ENCODE data around the gene RBMY1A1.
"Not testable (repeated sequence)": the region's sequence is repeated elsewhere in the genome, so short reads cannot be mapped to it uniquely, and the experiment has no call there.

Gene RBMY1A1

DNA sequence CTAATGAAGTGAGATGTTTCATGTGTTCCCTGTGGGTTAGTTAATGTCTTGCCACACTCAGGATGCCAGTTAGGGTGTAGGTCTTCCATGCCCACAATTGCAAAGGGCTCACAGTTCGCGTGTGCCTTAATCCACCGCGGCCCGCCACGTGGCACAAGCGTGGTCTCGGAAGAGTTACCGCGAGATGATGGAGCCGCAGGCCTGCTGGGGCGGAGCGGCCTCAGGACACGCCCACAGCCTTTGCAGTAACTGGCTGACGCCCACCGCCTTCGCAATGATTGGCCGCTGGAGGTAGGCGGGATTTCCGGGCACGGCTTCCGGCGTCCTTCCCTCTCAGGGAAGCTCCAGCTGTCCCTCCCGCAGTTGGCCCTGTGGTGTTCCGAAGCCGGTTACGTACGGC lies at the start of gene RBMY1A1:
Gene RBMY1A1 (plus strand): TSS at position 301 of the 400 bp plus-strand sequence. CDS start 2,013 bp downstream, outside the sequence.
- FAIRE-seq; DNase-seq (ENCODE audit: insufficient read length, low spot score): not testable (repeated sequence)

DNA sequence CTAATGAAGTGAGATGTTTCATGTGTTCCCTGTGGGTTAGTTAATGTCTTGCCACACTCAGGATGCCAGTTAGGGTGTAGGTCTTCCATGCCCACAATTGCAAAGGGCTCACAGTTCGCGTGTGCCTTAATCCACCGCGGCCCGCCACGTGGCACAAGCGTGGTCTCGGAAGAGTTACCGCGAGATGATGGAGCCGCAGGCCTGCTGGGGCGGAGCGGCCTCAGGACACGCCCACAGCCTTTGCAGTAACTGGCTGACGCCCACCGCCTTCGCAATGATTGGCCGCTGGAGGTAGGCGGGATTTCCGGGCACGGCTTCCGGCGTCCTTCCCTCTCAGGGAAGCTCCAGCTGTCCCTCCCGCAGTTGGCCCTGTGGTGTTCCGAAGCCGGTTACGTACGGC lies 23.6 kb upstream of the RBMY1A1 start, which contains the start of gene RBMY1B:
Gene RBMY1B (plus strand): TSS at position 301 of the 400 bp plus-strand sequence. CDS start 2,013 bp downstream, outside the sequence.
- FAIRE-seq; DNase-seq (ENCODE audit: insufficient read length, low spot score): not testable (repeated sequence)

DNA sequence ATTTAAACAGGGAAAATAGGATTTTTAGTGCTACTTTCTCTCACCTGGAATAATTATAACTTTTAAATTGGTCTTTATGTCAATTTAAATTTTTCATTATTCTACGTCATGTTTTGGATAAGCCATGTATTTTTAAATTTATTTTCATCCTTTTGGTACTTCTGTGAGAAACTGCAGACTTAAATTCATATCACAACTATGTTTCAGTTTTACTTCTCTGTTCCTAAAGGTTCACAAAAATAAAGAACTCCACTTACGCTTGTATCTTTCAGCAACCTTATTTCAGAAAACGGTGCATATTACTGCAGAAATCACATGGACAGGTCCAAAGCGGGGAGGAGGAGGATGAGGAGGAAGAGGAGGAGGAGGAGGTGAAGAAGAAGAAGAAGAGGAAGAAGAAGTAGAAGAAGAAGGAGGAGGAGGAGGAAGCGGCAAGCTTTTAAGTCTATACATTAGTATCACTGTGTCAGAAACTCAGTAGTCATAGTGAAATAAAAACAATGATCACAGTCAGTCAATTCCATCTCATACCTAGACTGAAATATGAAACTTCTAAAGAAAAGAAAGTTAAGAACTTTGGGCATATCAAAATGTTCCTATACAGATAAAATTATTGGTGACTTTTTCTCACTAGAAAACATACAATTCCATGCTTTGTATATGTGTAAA lies 24.8 kb downstream of the RBMY1A1 start:
- not testable (repeated sequence) for DNase-seq (ENCODE audit: insufficient read length, low spot score); FAIRE-seq

DNA sequence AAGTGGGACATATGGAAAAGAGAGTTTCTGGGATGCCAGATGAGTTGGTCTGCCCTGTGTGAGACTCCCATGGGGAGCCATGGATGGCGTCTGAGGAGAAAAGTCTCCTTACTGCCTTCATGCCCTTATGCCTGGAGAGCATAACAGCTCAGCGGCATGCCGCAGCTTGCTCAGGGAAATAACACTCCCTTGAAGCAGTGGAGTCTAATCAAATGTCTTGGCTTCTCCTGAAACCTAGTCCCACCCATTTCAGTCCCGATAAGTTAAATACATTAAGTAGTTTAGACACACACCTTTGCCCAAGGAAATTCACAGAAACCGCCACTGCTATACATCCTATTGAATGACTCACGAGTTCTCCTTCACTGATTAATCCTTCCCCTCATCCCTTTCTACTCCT lies 50.8 kb downstream of the RBMY1A1 start:
- DNase-seq (ENCODE audit: insufficient read length, low spot score) = no peak
- no peak for FAIRE-seq

DNA sequence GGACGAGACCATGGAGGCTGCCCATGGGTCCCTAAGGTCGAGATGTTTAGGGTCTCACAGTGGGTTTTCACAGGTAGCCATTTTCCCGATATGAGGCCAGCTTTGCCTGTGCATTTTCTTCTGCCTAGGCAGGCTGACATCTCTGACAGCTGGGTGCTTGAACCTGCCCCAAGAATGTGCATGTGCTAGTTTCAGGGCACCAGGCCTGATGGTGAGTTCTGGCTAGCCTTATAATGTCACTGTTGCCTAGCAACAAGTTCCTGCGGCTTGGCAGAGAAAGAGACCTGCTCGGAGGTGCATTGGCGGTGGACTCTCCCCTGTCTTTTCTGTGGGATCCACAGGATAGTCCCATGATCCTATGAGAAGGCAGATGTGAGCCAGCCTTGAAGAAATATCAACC lies 51.8 kb downstream of the RBMY1A1 start:
- FAIRE-seq; DNase-seq (ENCODE audit: insufficient read length, low spot score): not testable (repeated sequence)

DNA sequence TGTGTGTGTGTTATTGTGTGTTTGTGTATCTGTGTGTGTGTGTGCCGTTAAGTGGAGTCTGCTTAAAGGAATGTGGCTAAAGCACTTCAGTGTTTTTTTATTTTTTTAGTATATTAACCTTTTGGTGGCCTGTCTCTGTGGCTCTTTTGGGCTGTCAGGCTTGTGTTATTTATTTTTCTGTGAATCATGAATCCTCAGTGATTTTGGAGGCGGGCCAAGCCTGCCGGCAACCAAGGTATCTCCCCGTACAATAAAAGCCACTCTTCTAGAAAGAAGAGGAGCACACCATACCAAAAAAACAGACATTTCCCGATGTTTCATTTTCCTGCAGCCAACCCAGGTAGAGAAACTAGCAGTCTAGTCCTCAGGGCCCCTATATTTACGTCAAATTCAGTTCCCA lies 57.4 kb downstream of the RBMY1A1 start:
- DNase-seq (ENCODE audit: insufficient read length, low spot score) (no peak), FAIRE-seq (no peak)

DNA sequence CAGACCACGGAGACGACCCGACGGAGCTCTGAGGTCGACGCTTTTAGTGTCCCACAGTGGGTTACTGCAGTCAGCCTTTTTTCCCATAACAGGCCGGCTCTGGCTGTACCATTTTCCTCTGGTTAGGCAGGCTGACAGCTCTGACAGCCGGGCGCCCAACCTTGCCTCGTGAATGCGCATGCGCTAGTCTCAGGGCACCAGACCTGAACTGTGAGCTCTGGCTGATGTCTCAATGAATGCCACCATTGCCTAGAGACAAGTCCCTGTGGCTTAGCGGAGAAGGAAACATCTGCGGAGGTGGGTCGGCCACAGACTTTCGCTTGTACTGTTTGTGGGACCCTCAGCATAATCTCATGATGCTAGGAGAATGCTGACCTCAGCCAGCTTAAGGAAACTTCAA lies 61.6 kb downstream of the RBMY1A1 start:
- DNase-seq (ENCODE audit: insufficient read length, low spot score); FAIRE-seq: not testable (repeated sequence)

All from HTR-8/SVneo (cell line).